ENCODE results near the gene ARFGAP1.
"Not testable (repeated sequence)": the region's sequence is repeated elsewhere in the genome, so short reads cannot be mapped to it uniquely, and the experiment has no call there.

Gene ARFGAP1

DNA sequence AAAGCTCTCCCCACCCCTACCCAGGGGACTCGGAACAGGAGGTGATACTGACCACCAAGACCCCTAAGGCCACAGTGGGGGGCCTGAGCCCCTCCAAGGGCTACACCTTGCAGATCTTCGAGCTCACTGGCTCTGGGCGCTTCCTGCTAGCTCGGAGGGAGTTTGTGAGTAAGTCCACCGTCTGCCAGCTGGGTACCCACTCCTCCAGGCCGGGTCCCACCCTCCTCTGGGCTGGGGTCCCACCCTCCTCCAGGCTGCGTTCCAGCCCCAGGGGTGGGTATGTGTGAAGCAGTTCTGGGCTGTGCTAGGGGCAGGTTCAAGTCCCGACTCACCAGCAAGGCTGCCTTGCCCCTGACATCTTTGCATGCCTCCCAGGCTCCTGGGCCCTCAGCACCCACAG, 32.8 kb downstream of the ARFGAP1 start:
- Histone ChIP-seq H3K9me3 (ENCODE audit: insufficient read depth, low read length) (no peaks in the 10 kb centered on the region), H3K4me3 (ENCODE audit: low read length) (no peak overlapping the region), H3K9ac (ENCODE audit: low read length) (no peak overlapping the region), H3K4me2 (ENCODE audit: low read length) (no peak overlapping the region), H3K4me1 (ENCODE audit: low read length) (no peaks in the 10 kb centered on the region), H3K27ac (ENCODE audit: low read length) (no peak overlapping the region), H4K20me1 (ENCODE audit: insufficient read depth, low read length) (no peaks in the 10 kb centered on the region), H3K36me3 (replicated peaks; ENCODE audit: low read depth, low read length) (no peaks in the 10 kb centered on the region), H3K27me3 (ENCODE audit: low read depth, low read length) (peaks cover 4% of the 10 kb centered on the region; the same call in 1 of the 2 replicates), H3K79me2 (ENCODE audit: low read length) (no peaks in the 10 kb centered on the region), H2AFZ (ENCODE audit: low read depth, low read length) (no peak overlapping the region)
- no peak for TF ChIP-seq EZH2phosphoT487 (IDR thresholded peaks at IDR 0.05; ENCODE audit: low read depth)
- TF ChIP-seq, protein P1, sequence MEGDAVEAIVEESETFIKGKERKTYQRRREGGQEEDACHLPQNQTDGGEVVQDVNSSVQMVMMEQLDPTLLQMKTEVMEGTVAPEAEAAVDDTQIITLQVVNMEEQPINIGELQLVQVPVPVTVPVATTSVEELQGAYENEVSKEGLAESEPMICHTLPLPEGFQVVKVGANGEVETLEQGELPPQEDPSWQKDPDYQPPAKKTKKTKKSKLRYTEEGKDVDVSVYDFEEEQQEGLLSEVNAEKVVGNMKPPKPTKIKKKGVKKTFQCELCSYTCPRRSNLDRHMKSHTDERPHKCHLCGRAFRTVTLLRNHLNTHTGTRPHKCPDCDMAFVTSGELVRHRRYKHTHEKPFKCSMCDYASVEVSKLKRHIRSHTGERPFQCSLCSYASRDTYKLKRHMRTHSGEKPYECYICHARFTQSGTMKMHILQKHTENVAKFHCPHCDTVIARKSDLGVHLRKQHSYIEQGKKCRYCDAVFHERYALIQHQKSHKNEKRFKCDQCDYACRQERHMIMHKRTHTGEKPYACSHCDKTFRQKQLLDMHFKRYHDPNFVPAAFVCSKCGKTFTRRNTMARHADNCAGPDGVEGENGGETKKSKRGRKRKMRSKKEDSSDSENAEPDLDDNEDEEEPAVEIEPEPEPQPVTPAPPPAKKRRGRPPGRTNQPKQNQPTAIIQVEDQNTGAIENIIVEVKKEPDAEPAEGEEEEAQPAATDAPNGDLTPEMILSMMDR (IDR thresholded peaks at IDR 0.05; ENCODE audit: low read depth, low read length), result no peak

- not testable (repeated sequence) for H3K4me2 ChIP-seq (ENCODE audit: low read length); H3K9me3 ChIP-seq (ENCODE audit: insufficient read depth, low read length); H4K20me1 ChIP-seq (ENCODE audit: insufficient read depth, low read length); H3K4me3 ChIP-seq (ENCODE audit: low read length); H3K4me1 ChIP-seq (ENCODE audit: low read length); H3K9ac ChIP-seq (ENCODE audit: low read length); H3K79me2 ChIP-seq (ENCODE audit: low read length); H3K27me3 ChIP-seq (ENCODE audit: low read depth, low read length); H3K36me3 ChIP-seq (replicated peaks; ENCODE audit: low read depth, low read length); H2AFZ ChIP-seq (ENCODE audit: low read depth, low read length); H3K27ac ChIP-seq (ENCODE audit: low read length)
Measured at GRCh38 chr20:63305933-63306672, 33.5 kb downstream of the ARFGAP1 start.

GRCh38 chr20:63306673-63307537, 34.3 kb downstream of the ARFGAP1 start:
- no peak overlapping the region for H3K4me3 ChIP-seq (ENCODE audit: low read length)
- H3K9me3 ChIP-seq (ENCODE audit: insufficient read depth, low read length), result no peaks in the 10 kb centered on the region
- H3K27me3 ChIP-seq (ENCODE audit: low read depth, low read length), result no peaks in the 10 kb centered on the region
- no peak overlapping the region for H3K4me2 ChIP-seq (ENCODE audit: low read length)
- no peak overlapping the region for H3K27ac ChIP-seq (ENCODE audit: low read length)
- H3K79me2 ChIP-seq (ENCODE audit: low read length), result no peaks in the 10 kb centered on the region
- H4K20me1 ChIP-seq (ENCODE audit: insufficient read depth, low read length), result no peaks in the 10 kb centered on the region
- TF ChIP-seq, protein P1 (IDR thresholded peaks at IDR 0.05; ENCODE audit: low read depth, low read length), result no peak
- TF ChIP-seq EZH2phosphoT487 (IDR thresholded peaks at IDR 0.05; ENCODE audit: low read depth), result no peak
- no peaks in the 10 kb centered on the region for H3K4me1 ChIP-seq (ENCODE audit: low read length)
- H3K36me3 ChIP-seq (replicated peaks; ENCODE audit: low read depth, low read length), result no peaks in the 10 kb centered on the region
- H2AFZ ChIP-seq (ENCODE audit: low read depth, low read length), result no peak overlapping the region
- no peak overlapping the region for H3K9ac ChIP-seq (ENCODE audit: low read length)

DNA sequence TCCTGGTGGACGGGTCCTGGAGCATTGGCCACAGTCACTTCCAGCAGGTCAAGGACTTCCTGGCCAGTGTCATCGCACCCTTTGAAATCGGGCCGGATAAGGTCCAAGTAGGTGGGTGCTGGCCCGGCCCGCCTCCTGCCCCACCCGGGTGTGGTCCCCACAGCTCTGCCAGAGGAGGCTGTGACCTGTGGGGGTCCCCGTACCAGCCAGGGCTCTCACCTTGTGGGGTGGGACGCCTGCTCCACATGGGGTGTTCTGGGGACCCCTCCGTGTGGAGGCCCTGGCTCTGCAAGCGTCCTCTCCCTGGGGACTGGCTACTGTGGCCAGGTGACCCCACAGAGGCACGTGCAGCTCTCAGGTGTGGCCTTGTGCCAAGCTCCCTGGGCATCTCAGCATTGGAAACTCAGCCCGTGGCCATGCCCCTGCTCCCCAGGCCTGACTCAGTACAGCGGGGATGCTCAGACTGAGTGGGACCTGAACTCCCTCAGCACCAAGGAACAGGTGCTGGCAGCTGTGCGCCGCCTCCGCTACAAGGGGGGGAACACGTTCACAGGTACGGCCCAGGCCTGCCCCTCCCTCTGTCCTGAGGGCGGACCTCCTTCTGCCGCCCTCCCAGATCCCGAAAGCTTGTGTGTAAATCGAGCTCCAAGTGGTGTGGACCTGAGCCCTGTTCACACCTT, 35.1 kb downstream of the ARFGAP1 start:
- Histone ChIP-seq H3K27ac (ENCODE audit: low read length) (no peak overlapping the region), H3K9ac (ENCODE audit: low read length) (no peak overlapping the region), H4K20me1 (ENCODE audit: insufficient read depth, low read length) (no peaks in the 10 kb centered on the region), H3K4me1 (ENCODE audit: low read length) (no peaks in the 10 kb centered on the region), H3K36me3 (replicated peaks; ENCODE audit: low read depth, low read length) (no peaks in the 10 kb centered on the region), H3K79me2 (ENCODE audit: low read length) (no peaks in the 10 kb centered on the region), H2AFZ (ENCODE audit: low read depth, low read length) (no peak overlapping the region), H3K4me3 (ENCODE audit: low read length) (no peak overlapping the region), H3K27me3 (ENCODE audit: low read depth, low read length) (no peaks in the 10 kb centered on the region), H3K4me2 (ENCODE audit: low read length) (no peak overlapping the region), H3K9me3 (ENCODE audit: insufficient read depth, low read length) (no peaks in the 10 kb centered on the region)
- no peak for TF ChIP-seq EZH2phosphoT487 (IDR thresholded peaks at IDR 0.05; ENCODE audit: low read depth)
- TF ChIP-seq, protein P1 (IDR thresholded peaks at IDR 0.05; ENCODE audit: low read depth, low read length), result no peak
